WTC11 (cell line): ENCODE measurements around the gene NUB1. TPM values are rescaled to one million over a fixed set of nuclear protein-coding genes. Genes with fewer than 3 reads are reported as not detected.
A peak's percentile ranks its signal among the peaks of the same experiment; 100 is the strongest.

ENCODE experiments used
- ATAC-seq: fragments of 200-7000 bp; cut with Tn5 transposase; 2 replicates; pipeline ENCODE4 v1.10.0; 2021; ENCODE audit warnings: mild to moderate bottlenecking, moderate library complexity
- CTCF ChIA-PET: fragments of 300-600 bp; sonication (Branson Sonifier 250); formaldehyde crosslinking; loops from one replicate; lab custom pipeline; 2021; ENCODE audit warnings: antibody characterized with exemption; lab: Charles Lee
- POLR2A ChIA-PET: fragments of 350-600 bp; sonication (Branson Sonifier 250); formaldehyde crosslinking; loops from one replicate; lab custom pipeline; 2021; ENCODE audit warnings: antibody characterized with exemption; lab: Charles Lee
- DNase-seq: peaks from one replicate; pipeline ENCODE4 v3.0.0; 2021; ENCODE audit warnings: low spot score
- H3K27ac Mint-ChIP-seq: 2 replicates; pipeline ENCODE4 v1.8.0; 2021; ENCODE audit warnings: mixed read lengths
- H3K27me3 Mint-ChIP-seq: 2 replicates; pipeline ENCODE4 v1.8.0; 2021; ENCODE audit warnings: low read depth, mild to moderate bottlenecking, moderate library complexity, mixed read lengths
- H3K36me3 Mint-ChIP-seq: 2 replicates; pipeline ENCODE4 v1.8.0; 2021; ENCODE audit warnings: mixed read lengths
- H3K4me1 Mint-ChIP-seq: 2 replicates; pipeline ENCODE4 v1.8.0; 2022; ENCODE audit warnings: mixed read lengths
- H3K4me3 Mint-ChIP-seq: 2 replicates; pipeline ENCODE4 v1.8.0; 2021; ENCODE audit warnings: mild to moderate bottlenecking, moderate library complexity, mixed read lengths
- H3K9me3 Mint-ChIP-seq: 2 replicates; pipeline ENCODE4 v1.8.0; 2021; ENCODE audit warnings: mixed read lengths
- ARID4B ChIP-seq: sonication (generic); formaldehyde crosslinking; IDR thresholded peaks from 2 replicates; pipeline ENCODE4 v1.8.0; 2023; ENCODE audit warnings: missing genetic modification reagents, mild to moderate bottlenecking, borderline replicate concordance
- ATF1 ChIP-seq: sonication (generic); formaldehyde crosslinking; IDR thresholded peaks from 2 replicates; pipeline ENCODE4 v1.8.1; 2023; ENCODE audit warnings: mild to moderate bottlenecking, moderate library complexity, missing genetic modification reagents
- CBFB ChIP-seq: sonication (generic); formaldehyde crosslinking; IDR thresholded peaks from 2 replicates; pipeline ENCODE4 v1.8.1; 2022; ENCODE audit warnings: mild to moderate bottlenecking, low read depth, missing genetic modification reagents
- CDX4 ChIP-seq: fragments of 250-450 bp; sonication (Bioruptor Pico); IDR thresholded peaks from 2 replicates; pipeline ENCODE4 v1.9.0; 2021; ENCODE audit warnings: moderate library complexity, mild to moderate bottlenecking, inconsistent platforms, borderline replicate concordance
- CREB1 ChIP-seq: sonication (generic); formaldehyde crosslinking; IDR thresholded peaks from 2 replicates; pipeline ENCODE4 v1.8.0; 2023; ENCODE audit warnings: mild to moderate bottlenecking, missing genetic modification reagents
- FOXJ3 ChIP-seq: sonication (generic); formaldehyde crosslinking; IDR thresholded peaks from 2 replicates; pipeline ENCODE4 v1.9.0; 2021; ENCODE audit warnings: missing genetic modification reagents, mild to moderate bottlenecking, borderline replicate concordance
- JUN ChIP-seq: sonication (generic); formaldehyde crosslinking; IDR thresholded peaks from 2 replicates; pipeline ENCODE4 v1.8.0; 2023; ENCODE audit warnings: mild to moderate bottlenecking, missing genetic modification reagents
- MXD4 ChIP-seq: fragments of 250-450 bp; sonication (Bioruptor Pico); IDR thresholded peaks from 2 replicates; pipeline ENCODE4 v1.8.0; 2021; ENCODE audit warnings: mild to moderate bottlenecking, moderate library complexity, borderline replicate concordance
- NFATC4 ChIP-seq: fragments of 250-450 bp; sonication (Bioruptor Pico); IDR thresholded peaks from 2 replicates; pipeline ENCODE4 v1.9.0; 2021; ENCODE audit warnings: mild to moderate bottlenecking
- NFYB ChIP-seq: sonication (generic); formaldehyde crosslinking; conservative IDR thresholded peaks from 2 replicates; pipeline ENCODE4 v1.8.0; 2022; ENCODE audit warnings: low read depth, missing genetic modification reagents
- PRRX2 ChIP-seq: fragments of 250-450 bp; sonication (Bioruptor Pico); IDR thresholded peaks from 2 replicates; pipeline ENCODE4 v1.8.0; 2021; ENCODE audit warnings: mild to moderate bottlenecking
- USF1 ChIP-seq: sonication (generic); formaldehyde crosslinking; IDR thresholded peaks from 2 replicates; pipeline ENCODE4 v1.8.0; 2022; ENCODE audit warnings: mild to moderate bottlenecking, missing genetic modification reagents
- ZBTB43 ChIP-seq: sonication (generic); formaldehyde crosslinking; IDR thresholded peaks from 2 replicates; pipeline ENCODE4 v1.8.1; 2023; ENCODE audit warnings: mild to moderate bottlenecking, missing genetic modification reagents
- ZNF396 ChIP-seq: fragments of 250-450 bp; sonication (Bioruptor Pico); IDR thresholded peaks from 2 replicates; pipeline ENCODE4 v1.8.0; 2021; ENCODE audit warnings: mild to moderate bottlenecking, moderate library complexity, borderline replicate concordance
- ZSCAN18 ChIP-seq: fragments of 250-450 bp; sonication (Bioruptor Pico); IDR thresholded peaks from 2 replicates; pipeline ENCODE4 v2.1.2; 2022; ENCODE audit warnings: mild to moderate bottlenecking, moderate library complexity
- total RNA-seq: library from RNA; stranded (reverse); gene quantifications from 3 replicates; pipeline ENCODE4 v1.2.3, GENCODE V29; 2021
- TF ChIP-seq, protein P1 (sequence below): sonication (generic); formaldehyde crosslinking; conservative IDR thresholded peaks from 2 replicates; pipeline ENCODE4 v1.8.1; 2022; ENCODE audit warnings: mild to moderate bottlenecking, missing genetic modification reagents
- TF ChIP-seq, protein P2 (sequence below): sonication (generic); formaldehyde crosslinking; IDR thresholded peaks from 2 replicates; pipeline ENCODE4 v1.8.1; 2022; ENCODE audit warnings: mild to moderate bottlenecking, missing genetic modification reagents, moderate library complexity, borderline replicate concordance

The NUB1 gene
- total RNA-seq, 1 experiment from 2014 or later, result 38.3 TPM

DNA sequence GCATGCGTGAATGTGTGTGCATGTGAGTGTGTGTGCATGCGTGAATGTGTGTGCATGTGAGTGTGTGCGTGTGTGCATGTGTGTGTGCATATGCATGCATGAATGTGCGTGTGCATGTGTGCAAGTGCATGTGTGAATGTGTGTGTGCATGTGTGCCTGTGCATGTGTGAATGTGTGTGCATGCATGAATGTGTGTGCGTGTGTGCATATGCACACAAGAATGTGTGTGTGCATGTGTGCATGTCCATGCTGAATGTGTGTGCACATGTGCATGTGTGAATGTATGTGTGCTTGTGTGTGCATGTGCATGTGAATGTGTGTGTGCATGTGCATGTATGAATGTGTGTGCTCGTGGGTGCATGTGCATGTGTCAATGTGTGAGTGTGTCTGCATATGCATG, 42.1 kb upstream of the NUB1 start:
- Mint-ChIP-seq H3K27me3 (peaks cover 28% of the 10 kb centered on the region), H3K4me3 (no peak overlapping the region), H3K27ac (no peak overlapping the region), H3K9me3 (peaks cover 28% of the 10 kb centered on the region), H3K4me1 (peaks cover 5% of the 10 kb centered on the region), H3K36me3 (0 out of 2 replicates have a peak, but pooled peaks cover 3% of the 10 kb centered on the region)
- POLR2A ChIA-PET, result no interaction called here
- no peak for ATAC-seq
- no peak for DNase-seq
- TF ChIP-seq, protein P1, sequence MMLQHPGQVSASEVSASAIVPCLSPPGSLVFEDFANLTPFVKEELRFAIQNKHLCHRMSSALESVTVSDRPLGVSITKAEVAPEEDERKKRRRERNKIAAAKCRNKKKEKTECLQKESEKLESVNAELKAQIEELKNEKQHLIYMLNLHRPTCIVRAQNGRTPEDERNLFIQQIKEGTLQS (CRISPR knock-in tag), result peak; percentile 18; the same call in 1 of the 2 replicates
- no peak for TF ChIP-seq ZBTB43 (CRISPR knock-in tag)
- CTCF ChIA-PET, result no interaction called here

- H3K9me3 Mint-ChIP-seq, result peaks cover 28% of the 10 kb centered on the region
- no peak for TF ChIP-seq CDX4 (CRISPR knock-in tag)
- no peak for TF ChIP-seq CREB1 (CRISPR knock-in tag)
- no peak for TF ChIP-seq FOXJ3 (CRISPR knock-in tag)
- no peak for TF ChIP-seq ARID4B (CRISPR knock-in tag)
- no peak for TF ChIP-seq PRRX2
- no peak for TF ChIP-seq ATF1 (CRISPR knock-in tag)
- TF ChIP-seq, protein P1 (CRISPR knock-in tag), result no peak
- TF ChIP-seq, all 79 proteins: peak for 0
- H3K36me3 Mint-ChIP-seq, result 0 out of 2 replicates have a peak, but pooled peaks cover 3% of the 10 kb centered on the region
- H3K27me3 Mint-ChIP-seq, result peaks cover 24% of the 10 kb centered on the region
- peaks cover 10% of the 10 kb centered on the region for H3K4me1 Mint-ChIP-seq
- ChIA-PET POLR2A (no interaction called here), CTCF (no interaction called here)
- ATAC-seq (no peak), DNase-seq (no peak)
- no peak overlapping the region for H3K27ac Mint-ChIP-seq
- no peak overlapping the region for H3K4me3 Mint-ChIP-seq
Observed at GRCh38 chr7:151299940-151300645, 41.5 kb upstream of the NUB1 start.

DNA sequence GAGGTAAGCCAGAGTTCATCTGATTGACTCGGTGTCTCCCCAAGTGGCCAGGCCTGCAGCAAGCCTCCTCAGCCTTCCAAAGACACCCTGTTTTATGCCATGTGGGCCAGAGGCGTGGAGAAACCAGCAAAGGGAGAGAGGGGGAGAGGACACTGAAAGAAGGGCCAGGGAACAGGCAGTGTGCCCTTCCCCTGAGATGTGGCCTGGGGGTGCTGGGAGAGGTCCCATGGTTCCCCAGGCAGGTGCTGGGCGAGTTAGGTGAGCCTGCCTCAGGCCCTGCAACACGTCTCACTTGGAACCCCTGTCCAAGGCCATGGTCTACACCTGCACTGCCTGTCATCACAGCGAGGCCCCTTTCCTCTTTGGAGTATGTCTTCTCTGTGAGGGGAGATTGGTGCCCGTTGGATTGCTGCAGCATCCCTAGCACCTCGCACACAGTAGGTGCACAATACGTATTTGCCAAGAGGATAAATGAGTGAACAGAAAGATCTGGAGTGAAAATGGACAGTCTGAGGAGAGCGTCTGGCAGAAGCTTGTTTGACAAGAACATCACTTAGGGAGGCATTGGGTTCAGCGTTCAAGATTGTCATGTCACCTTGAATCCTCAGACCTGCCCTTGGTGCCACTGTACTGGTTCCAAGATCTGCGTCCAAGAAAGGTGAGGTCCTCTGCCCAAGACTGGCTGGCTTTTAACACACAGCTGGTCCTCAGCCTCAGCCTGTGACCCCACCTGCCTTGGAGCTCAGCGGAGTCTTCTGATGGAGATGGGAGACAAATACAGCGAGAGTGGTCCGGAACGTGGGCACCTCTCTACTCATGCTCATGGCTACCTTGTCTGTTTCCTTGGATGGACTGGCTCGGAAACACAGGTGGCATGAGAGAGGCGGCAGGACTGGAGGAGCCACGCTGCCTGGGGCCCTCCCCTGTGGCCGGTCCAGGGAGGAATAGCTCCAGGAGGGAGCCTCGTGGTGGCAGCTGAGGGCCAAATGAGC, 39.8 kb upstream of the NUB1 start:
- Mint-ChIP-seq H3K27ac (no peak overlapping the region), H3K4me1 (peaks cover 14% of the 10 kb centered on the region), H3K27me3 (peaks cover 23% of the 10 kb centered on the region), H3K36me3 (no peaks in the 10 kb centered on the region), H3K9me3 (peaks cover 20% of the 10 kb centered on the region), H3K4me3 (no peak overlapping the region)
- ATAC-seq (no peak), DNase-seq (no peak)
- ChIA-PET CTCF (interaction anchor here (0.9 to 1.7 kb wide), 4 partner anchors 9 to 57 kb away, joined by 3 to 8 read pairs (median 4); no protein-coding TSS in a partner anchor), POLR2A (no interaction called here)
- TF ChIP-seq, protein P1 (CRISPR knock-in tag), result no peak
- no peak for TF ChIP-seq NFYB (CRISPR knock-in tag)
- no peak for TF ChIP-seq ZNF396
- no peak for TF ChIP-seq JUN
- no peak for TF ChIP-seq CBFB
- TF ChIP-seq, protein P2, sequence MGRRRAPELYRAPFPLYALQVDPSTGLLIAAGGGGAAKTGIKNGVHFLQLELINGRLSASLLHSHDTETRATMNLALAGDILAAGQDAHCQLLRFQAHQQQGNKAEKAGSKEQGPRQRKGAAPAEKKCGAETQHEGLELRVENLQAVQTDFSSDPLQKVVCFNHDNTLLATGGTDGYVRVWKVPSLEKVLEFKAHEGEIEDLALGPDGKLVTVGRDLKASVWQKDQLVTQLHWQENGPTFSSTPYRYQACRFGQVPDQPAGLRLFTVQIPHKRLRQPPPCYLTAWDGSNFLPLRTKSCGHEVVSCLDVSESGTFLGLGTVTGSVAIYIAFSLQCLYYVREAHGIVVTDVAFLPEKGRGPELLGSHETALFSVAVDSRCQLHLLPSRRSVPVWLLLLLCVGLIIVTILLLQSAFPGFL (CRISPR knock-in tag), result no peak
- TF ChIP-seq ZSCAN18 (CRISPR knock-in tag), result no peak
- no peak for TF ChIP-seq NFATC4 (CRISPR knock-in tag)
- TF ChIP-seq USF1, result no peak
- no peak for TF ChIP-seq MXD4 (CRISPR knock-in tag)
